Testis (tissue), 3 donors: ENCODE results near the gene CADPS2. TPM values are rescaled to one million over a fixed set of nuclear protein-coding genes. Genes with fewer than 3 reads are reported as not detected.

ENCODE experiments used
- DNase-seq: peaks from one replicate; pipeline ENCODE4 v3.0.0-alpha.2; 2019
- H3K27ac ChIP-seq, 2 donors: fragments of 200-600 bp; sonication (generic); one replicate each; pipeline ENCODE4 v1.5.1; 2019
- H3K27me3 ChIP-seq: fragments of 200-600 bp; sonication (generic); one replicate; pipeline ENCODE4 v1.5.1; 2019
- H3K36me3 ChIP-seq: fragments of 200-600 bp; sonication (generic); one replicate; pipeline ENCODE4 v1.5.1; 2017; ENCODE audit warnings: low read depth; ENCODE audit errors: missing control alignments
- H3K4me1 ChIP-seq: fragments of 200-600 bp; sonication (generic); one replicate; pipeline ENCODE4 v1.5.1; 2019
- H3K4me3 ChIP-seq, 2 donors: fragments of 200-600 bp; sonication (generic); one replicate each; pipeline ENCODE4 v1.5.1; 2017 to 2019
- H3K9me3 ChIP-seq: fragments of 200-600 bp; sonication (generic); one replicate; pipeline ENCODE4 v1.5.1; 2017
- POLR2A ChIP-seq: fragments of 450-650 bp; IDR thresholded peaks from one replicate; pipeline ENCODE4 v1.6.1; 2017; ENCODE audit warnings: antibody characterized with exemption, mild to moderate bottlenecking, moderate library complexity
- WGBS, 2 donors: methylation state at CpG; one replicate each; pipeline ENCODE4 v1.1.5; 2018; 5-methylcytosine and 5-hydroxymethylcytosine counted together
- intact Hi-C: fragments of 100-400 bp; cut with DNase I; formaldehyde crosslinking; loops from one replicate; pipeline ENCODE4 v1.15.1; 2023; ENCODE audit warnings: low total_unique reads
- polyA plus RNA-seq: library from polyadenylated mRNA; stranded (reverse); fragments of 350-450 nt; fragmentation: Illumina TruSeq; extraction: RNeasy Lipid Tissue Mini Kit (QIAGEN cat#74804); gene quantifications from one replicate; pipeline ENCODE4 v1.2.3, GENCODE V29; 2014; ENCODE audit warnings: low read depth, low replicate concordance; ENCODE audit not compliant: insufficient read depth
- total RNA-seq, 2 donors: library from RNA; depleted of rRNA; stranded (reverse); fragments of >200 nt; gene quantifications; one replicate each; pipeline ENCODE4 v1.2.3, GENCODE V29; 2016
- TF ChIP-seq, protein P1 (sequence below), 3 experiments: fragments of 450-650 bp in 2 of 3; fragments of 200-600 bp in 1 of 3; sonication (generic) in 1 of 3; IDR thresholded peaks; one replicate each; pipeline ENCODE4 v1.5.1; 2016 to 2019; ENCODE audit warnings: antibody characterized with exemption in 3 of 3, mild to moderate bottlenecking in 2 of 3, moderate library complexity in 1 of 3

The CADPS2 gene
- total and polyA plus RNA-seq, 3 donors from 2014 or later: 6.0 to 9.9 (median 9.3) TPM

DNA sequence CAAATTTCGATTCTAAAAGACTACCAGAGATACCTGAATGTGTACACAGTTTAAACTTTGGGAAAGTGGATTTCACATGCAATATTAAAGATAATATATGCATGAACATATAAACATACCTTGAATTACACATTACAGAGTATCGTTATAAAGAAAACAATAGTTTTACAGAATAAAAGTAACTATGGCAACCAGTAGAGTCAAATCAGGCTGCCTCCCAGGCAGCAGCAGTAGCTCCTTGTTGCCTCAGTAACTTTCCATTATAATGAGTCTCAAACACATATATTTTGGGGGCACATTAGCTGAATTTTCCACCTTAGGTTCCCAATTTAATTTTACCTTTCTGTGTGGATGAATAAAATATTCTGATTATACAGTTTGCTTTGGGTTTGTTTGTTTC, 417.3 kb downstream of the CADPS2 start:
- intact Hi-C loops: no loop called here
- no peaks in the 10 kb centered on the region for H3K36me3 ChIP-seq
- H3K4me3 ChIP-seq: no peak overlapping the region
- H3K9me3 ChIP-seq: no peaks in the 10 kb centered on the region
- no peaks in the 10 kb centered on the region for H3K4me1 ChIP-seq
- TF ChIP-seq POLR2A: no peak
- TF ChIP-seq, protein P1, sequence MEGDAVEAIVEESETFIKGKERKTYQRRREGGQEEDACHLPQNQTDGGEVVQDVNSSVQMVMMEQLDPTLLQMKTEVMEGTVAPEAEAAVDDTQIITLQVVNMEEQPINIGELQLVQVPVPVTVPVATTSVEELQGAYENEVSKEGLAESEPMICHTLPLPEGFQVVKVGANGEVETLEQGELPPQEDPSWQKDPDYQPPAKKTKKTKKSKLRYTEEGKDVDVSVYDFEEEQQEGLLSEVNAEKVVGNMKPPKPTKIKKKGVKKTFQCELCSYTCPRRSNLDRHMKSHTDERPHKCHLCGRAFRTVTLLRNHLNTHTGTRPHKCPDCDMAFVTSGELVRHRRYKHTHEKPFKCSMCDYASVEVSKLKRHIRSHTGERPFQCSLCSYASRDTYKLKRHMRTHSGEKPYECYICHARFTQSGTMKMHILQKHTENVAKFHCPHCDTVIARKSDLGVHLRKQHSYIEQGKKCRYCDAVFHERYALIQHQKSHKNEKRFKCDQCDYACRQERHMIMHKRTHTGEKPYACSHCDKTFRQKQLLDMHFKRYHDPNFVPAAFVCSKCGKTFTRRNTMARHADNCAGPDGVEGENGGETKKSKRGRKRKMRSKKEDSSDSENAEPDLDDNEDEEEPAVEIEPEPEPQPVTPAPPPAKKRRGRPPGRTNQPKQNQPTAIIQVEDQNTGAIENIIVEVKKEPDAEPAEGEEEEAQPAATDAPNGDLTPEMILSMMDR (IDR thresholded peaks at IDR 0.05): no peak
- H3K27ac ChIP-seq: no peak overlapping the region
- 65 to 80% methylated on average over 2 of the region's 2 CpGs for WGBS, 2 donors
- H3K27me3 ChIP-seq: no peaks in the 10 kb centered on the region
- no peak for DNase-seq

DNA sequence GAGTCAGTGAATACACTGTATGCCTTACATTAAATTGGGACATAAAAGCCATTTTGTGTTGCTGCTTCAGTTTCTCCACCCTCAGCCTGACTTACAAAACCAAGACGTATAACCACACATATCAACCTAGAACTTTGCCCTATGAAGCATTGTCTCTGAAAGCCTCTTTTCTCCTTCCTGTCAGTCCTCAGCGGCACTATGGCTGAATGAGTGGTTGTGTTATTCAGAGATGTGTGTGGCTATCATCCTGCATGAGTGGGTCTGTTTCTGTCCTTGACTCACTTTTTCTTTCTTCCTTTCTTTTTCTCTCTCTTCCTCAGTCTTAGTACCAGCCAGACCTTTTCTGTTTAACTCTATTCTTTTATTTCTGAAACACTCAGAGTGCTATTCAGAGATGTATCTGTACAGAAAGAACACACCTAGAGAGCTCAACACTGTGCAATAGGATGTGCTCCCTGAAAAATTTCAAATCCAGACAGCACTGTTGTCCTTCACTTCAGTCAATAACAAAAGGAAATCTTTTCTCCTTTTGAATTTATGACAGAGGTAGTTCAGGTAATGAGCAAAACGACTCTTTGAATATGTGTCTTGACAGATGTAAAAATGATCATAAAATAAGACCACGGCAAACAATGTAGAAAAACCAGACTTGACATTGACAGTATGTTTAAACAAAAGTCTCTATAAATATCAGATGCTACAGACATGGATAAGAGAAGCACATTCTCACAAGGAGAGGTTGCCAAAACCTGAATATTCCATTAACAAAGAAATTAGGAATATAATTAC, 418.4 kb downstream of the CADPS2 start:
- no peak for DNase-seq
- no peak overlapping the region for H3K4me3 ChIP-seq
- no peaks in the 10 kb centered on the region for H3K36me3 ChIP-seq
- intact Hi-C loops: no loop called here
- H3K27ac ChIP-seq: no peak overlapping the region
- 72 to 78% methylated on average over 4 of the region's 4 CpGs for WGBS, 2 donors
- H3K27me3 ChIP-seq: no peaks in the 10 kb centered on the region
- no peaks in the 10 kb centered on the region for H3K9me3 ChIP-seq
- no peak for TF ChIP-seq POLR2A
- H3K4me1 ChIP-seq: no peaks in the 10 kb centered on the region

DNA sequence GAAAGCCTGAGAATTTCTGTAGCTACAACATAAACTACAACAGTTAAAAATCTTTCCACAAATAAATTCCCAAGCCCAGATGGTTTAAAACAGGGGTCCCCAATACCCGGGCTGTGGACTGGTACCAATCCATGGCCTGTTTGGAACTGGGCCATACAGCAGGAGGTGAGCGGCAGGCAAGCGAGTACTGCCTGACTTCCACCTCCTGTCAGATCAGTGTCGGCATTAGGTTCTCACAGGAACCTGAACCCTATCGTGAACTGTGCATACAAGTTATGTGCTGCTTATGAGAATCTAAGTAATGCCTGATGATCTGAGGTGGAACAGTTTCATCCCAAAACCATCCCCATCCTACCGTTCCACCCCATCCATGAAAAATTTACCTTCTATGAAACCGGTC, 421.0 kb downstream of the CADPS2 start:
- Histone ChIP-seq H3K36me3 (no peaks in the 10 kb centered on the region), H3K27me3 (no peaks in the 10 kb centered on the region), H3K9me3 (no peaks in the 10 kb centered on the region), H3K4me3 (no peak overlapping the region), H3K27ac (no peak overlapping the region), H3K4me1 (no peaks in the 10 kb centered on the region)
- no peak for TF ChIP-seq POLR2A
- TF ChIP-seq, protein P1 (IDR thresholded peaks at IDR 0.05): no peak
- DNase-seq: no peak
- intact Hi-C loops: no loop called here
- WGBS, 2 donors: 94 to 97% methylated on average over 7 of the region's 7 CpGs

DNA sequence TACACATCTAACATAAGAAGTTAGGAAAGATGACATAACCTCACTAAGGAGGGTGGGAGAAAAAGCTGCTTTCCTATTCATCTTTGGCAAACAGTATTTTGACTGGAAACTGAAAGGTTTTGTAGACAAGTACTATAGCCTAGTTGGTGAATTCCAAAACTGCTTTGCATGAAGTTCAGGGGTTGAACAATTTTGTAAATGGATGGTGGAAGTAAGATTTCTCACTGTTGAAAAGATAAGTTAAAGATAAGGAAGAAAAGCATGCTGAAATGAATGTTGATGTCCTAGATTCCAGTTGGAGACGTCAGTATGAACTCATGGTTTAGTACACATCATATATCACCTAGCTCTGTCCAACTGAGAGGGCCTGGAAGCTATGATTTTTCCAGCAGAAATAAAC, 422.6 kb downstream of the CADPS2 start:
- H3K4me1 ChIP-seq: no peaks in the 10 kb centered on the region
- DNase-seq: no peak
- H3K36me3 ChIP-seq: no peaks in the 10 kb centered on the region
- intact Hi-C loops: no loop called here
- no peaks in the 10 kb centered on the region for H3K9me3 ChIP-seq
- no peak for TF ChIP-seq POLR2A
- TF ChIP-seq, protein P1 (IDR thresholded peaks at IDR 0.05): no peak
- no peak overlapping the region for H3K4me3 ChIP-seq
- 82 to 84% methylated on average over 1 of the region's 1 CpG for WGBS, 2 donors
- H3K27ac ChIP-seq: no peak overlapping the region
- no peaks in the 10 kb centered on the region for H3K27me3 ChIP-seq

DNA sequence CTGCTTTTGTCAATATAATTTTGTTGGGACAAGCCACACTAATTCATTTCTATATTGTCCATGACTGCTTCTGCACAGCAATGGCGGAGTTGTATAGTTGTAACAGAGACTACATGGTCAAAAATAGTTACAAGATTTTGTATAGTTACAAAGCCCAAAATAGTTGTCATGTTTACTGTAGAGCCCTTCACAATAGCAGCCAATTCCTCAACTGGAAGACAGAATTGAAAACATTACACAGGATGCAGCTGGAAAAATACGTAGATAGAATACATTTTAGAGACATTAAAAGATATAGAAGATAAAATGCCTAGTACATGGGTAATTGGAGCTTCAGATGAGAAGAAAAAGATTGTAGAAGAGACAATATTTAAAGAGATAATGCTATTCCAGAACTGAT, 425.3 kb downstream of the CADPS2 start:
- WGBS, 2 donors: 85 to 92% methylated on average over 2 of the region's 2 CpGs
- Histone ChIP-seq H3K4me1 (no peaks in the 10 kb centered on the region), H3K36me3 (no peaks in the 10 kb centered on the region), H3K27me3 (no peaks in the 10 kb centered on the region), H3K27ac (no peak overlapping the region), H3K4me3 (no peak overlapping the region), H3K9me3 (no peaks in the 10 kb centered on the region)
- DNase-seq: no peak
- TF ChIP-seq POLR2A: no peak
- TF ChIP-seq, protein P1 (IDR thresholded peaks at IDR 0.05): no peak
- intact Hi-C loops: no loop called here
